Measurements from ENCODE around the gene DLST.

DNA sequence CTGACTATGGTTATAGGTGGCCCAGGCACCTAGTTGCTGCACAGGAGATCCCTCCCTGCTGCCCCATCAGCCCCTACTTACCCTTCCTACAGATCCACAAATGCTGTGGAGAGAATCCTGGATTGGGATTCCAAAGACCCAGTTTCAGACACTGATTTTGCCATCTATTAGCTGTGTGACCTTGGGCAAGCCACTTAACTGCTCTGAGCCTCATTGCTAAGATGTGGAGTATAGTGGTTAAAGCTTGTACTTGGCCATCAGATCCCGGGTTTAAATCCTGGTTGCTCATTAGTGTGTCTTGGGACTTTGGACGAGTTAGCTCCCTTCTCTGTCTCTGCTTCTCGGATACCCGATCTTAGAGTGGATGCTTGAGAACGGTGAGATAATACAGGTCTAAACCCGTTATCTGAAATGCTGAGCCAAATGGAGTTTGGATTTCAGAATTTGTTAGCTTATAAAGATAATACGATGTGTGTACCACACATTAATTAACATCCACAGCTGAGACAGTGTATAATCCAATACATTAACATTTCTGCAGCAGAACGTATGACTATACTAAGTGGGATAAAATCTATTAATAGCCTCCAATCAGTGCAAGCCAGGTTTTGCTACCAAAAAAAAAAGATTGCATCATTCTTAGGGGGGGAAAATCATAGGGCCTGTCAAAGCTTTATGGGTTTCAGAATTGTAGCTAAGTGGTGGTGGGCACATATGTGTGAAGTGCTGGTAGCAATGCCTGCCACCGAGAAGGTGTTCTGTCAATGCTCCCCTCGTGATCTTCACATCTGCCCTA lies 21.8 kb upstream of the DLST start:
- TF ChIP-seq, protein P1, sequence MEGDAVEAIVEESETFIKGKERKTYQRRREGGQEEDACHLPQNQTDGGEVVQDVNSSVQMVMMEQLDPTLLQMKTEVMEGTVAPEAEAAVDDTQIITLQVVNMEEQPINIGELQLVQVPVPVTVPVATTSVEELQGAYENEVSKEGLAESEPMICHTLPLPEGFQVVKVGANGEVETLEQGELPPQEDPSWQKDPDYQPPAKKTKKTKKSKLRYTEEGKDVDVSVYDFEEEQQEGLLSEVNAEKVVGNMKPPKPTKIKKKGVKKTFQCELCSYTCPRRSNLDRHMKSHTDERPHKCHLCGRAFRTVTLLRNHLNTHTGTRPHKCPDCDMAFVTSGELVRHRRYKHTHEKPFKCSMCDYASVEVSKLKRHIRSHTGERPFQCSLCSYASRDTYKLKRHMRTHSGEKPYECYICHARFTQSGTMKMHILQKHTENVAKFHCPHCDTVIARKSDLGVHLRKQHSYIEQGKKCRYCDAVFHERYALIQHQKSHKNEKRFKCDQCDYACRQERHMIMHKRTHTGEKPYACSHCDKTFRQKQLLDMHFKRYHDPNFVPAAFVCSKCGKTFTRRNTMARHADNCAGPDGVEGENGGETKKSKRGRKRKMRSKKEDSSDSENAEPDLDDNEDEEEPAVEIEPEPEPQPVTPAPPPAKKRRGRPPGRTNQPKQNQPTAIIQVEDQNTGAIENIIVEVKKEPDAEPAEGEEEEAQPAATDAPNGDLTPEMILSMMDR (IDR thresholded peaks at IDR 0.05): no peak
- no peak for TF ChIP-seq POLR2A (IDR thresholded peaks at IDR 0.05)
